KMS-11 (cell line): ENCODE data around the gene PTPRR.

Experiments used
- H2AFZ ChIP-seq: fragments of 200-600 bp; sonication (generic); 2 replicates; pipeline ENCODE4 v1.6.1; 2016; ENCODE audit warnings: antibody characterized with exemption, mixed run types, low read depth
- H3K27ac ChIP-seq: fragments of 200-600 bp; sonication (generic); 2 replicates; pipeline ENCODE4 v1.6.1; 2016; ENCODE audit warnings: mild to moderate bottlenecking, mixed run types
- H3K27me3 ChIP-seq: fragments of 200-600 bp; sonication (generic); 2 replicates; pipeline ENCODE4 v1.6.1; 2017; ENCODE audit warnings: mild to moderate bottlenecking, low read depth, mixed run types, moderate library complexity; ENCODE audit not compliant: insufficient read depth
- H3K36me3 ChIP-seq: fragments of 200-600 bp; sonication (generic); 2 replicates; pipeline ENCODE4 v1.6.1; 2017; ENCODE audit warnings: mild to moderate bottlenecking, mixed run types; ENCODE audit not compliant: insufficient read depth
- H3K4me1 ChIP-seq: fragments of 200-600 bp; sonication (generic); 2 replicates; pipeline ENCODE4 v1.6.1; 2016; ENCODE audit warnings: mild to moderate bottlenecking, low read depth, mixed run types; ENCODE audit not compliant: poor library complexity, severe bottlenecking
- H3K4me2 ChIP-seq: fragments of 200-600 bp; sonication (generic); 2 replicates; pipeline ENCODE4 v1.7.0; 2016; ENCODE audit warnings: mild to moderate bottlenecking, mixed run types
- H3K4me3 ChIP-seq: fragments of 200-600 bp; sonication (generic); IDR thresholded peaks from 2 replicates; pipeline ENCODE4 v1.6.1; 2017; ENCODE audit warnings: low read depth, low read length, mixed read lengths; ENCODE audit not compliant: insufficient read depth
- H3K79me2 ChIP-seq: fragments of 200-600 bp; sonication (generic); 2 replicates; pipeline ENCODE4 v1.6.1; 2016; ENCODE audit warnings: low read depth, mixed run types; ENCODE audit not compliant: insufficient read depth
- H3K9ac ChIP-seq: fragments of 200-600 bp; sonication (generic); 2 replicates; pipeline ENCODE4 v1.6.1; 2016; ENCODE audit warnings: mild to moderate bottlenecking, mixed run types
- H4K20me1 ChIP-seq: fragments of 200-600 bp; sonication (generic); 2 replicates; pipeline ENCODE4 v1.6.1; 2016; ENCODE audit warnings: mild to moderate bottlenecking, mixed run types; ENCODE audit not compliant: insufficient read depth
- TF ChIP-seq, protein P1 (sequence below): fragments of 200-600 bp; sonication (generic); conservative IDR thresholded peaks from 2 replicates; pipeline ENCODE4 v1.6.1; 2017; ENCODE audit warnings: low read depth, mild to moderate bottlenecking, antibody characterized with exemption, low read length, moderate library complexity, mixed read lengths

The PTPRR gene

DNA sequence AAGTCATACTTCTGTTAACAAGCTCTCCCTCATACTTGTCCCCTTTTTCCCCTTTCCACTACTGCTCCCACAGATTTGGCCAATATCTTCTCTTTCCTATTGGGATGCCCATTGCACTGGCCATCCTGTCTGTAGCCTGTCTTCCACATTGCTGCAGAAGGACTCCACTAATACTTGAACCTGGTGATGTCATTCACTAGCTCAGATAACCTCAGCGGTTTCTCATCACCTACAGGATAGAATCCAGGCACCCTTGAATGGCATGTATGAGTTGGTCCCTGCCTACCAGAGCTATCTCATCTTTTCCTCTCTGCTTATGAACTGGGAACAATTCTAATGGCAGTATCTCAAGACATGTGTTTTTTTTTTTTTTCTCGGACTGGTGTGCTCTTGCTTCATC lies 84.6 kb downstream of the PTPRR start:
- TF ChIP-seq, protein P1, sequence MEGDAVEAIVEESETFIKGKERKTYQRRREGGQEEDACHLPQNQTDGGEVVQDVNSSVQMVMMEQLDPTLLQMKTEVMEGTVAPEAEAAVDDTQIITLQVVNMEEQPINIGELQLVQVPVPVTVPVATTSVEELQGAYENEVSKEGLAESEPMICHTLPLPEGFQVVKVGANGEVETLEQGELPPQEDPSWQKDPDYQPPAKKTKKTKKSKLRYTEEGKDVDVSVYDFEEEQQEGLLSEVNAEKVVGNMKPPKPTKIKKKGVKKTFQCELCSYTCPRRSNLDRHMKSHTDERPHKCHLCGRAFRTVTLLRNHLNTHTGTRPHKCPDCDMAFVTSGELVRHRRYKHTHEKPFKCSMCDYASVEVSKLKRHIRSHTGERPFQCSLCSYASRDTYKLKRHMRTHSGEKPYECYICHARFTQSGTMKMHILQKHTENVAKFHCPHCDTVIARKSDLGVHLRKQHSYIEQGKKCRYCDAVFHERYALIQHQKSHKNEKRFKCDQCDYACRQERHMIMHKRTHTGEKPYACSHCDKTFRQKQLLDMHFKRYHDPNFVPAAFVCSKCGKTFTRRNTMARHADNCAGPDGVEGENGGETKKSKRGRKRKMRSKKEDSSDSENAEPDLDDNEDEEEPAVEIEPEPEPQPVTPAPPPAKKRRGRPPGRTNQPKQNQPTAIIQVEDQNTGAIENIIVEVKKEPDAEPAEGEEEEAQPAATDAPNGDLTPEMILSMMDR, result no peak
- no peaks in the 10 kb centered on the region for H3K36me3 ChIP-seq
- no peak overlapping the region for H3K27ac ChIP-seq
- no peak overlapping the region for H2AFZ ChIP-seq
- H3K9ac ChIP-seq, result no peak overlapping the region
- H3K4me2 ChIP-seq, result no peak overlapping the region
- no peak overlapping the region for H3K4me3 ChIP-seq
- H3K27me3 ChIP-seq, result no peaks in the 10 kb centered on the region
- H3K4me1 ChIP-seq, result peaks cover 9% of the 10 kb centered on the region
- H4K20me1 ChIP-seq, result no peaks in the 10 kb centered on the region
- no peaks in the 10 kb centered on the region for H3K79me2 ChIP-seq

DNA sequence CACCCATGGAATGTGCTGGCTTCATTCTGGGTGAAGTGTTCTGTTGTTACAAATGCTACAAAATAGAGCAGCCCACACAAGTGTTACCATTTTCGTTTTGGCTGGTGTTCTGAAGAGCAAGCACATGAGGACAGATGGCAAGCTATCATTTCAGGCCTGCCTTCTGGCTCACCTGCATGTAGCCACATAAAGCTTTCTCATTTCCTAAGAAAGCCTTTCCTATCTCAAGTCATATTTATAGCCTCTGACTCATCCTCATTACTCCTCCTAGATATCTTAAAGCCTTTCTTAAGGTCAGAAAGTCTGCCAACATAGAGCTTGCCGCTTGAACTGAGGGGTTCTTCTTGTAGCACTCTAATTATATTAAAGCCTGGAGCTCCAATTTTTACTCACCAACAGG lies 89.0 kb downstream of the PTPRR start:
- Histone ChIP-seq H3K36me3 (no peaks in the 10 kb centered on the region), H3K9ac (no peak overlapping the region), H3K27me3 (no peaks in the 10 kb centered on the region), H3K4me3 (no peak overlapping the region), H3K27ac (no peak overlapping the region), H3K4me1 (peaks cover 9% of the 10 kb centered on the region), H3K4me2 (no peak overlapping the region), H2AFZ (no peak overlapping the region; the same call in 1 of the 2 replicates), H4K20me1 (no peaks in the 10 kb centered on the region), H3K79me2 (no peaks in the 10 kb centered on the region)
- TF ChIP-seq, protein P1, result no peak

DNA sequence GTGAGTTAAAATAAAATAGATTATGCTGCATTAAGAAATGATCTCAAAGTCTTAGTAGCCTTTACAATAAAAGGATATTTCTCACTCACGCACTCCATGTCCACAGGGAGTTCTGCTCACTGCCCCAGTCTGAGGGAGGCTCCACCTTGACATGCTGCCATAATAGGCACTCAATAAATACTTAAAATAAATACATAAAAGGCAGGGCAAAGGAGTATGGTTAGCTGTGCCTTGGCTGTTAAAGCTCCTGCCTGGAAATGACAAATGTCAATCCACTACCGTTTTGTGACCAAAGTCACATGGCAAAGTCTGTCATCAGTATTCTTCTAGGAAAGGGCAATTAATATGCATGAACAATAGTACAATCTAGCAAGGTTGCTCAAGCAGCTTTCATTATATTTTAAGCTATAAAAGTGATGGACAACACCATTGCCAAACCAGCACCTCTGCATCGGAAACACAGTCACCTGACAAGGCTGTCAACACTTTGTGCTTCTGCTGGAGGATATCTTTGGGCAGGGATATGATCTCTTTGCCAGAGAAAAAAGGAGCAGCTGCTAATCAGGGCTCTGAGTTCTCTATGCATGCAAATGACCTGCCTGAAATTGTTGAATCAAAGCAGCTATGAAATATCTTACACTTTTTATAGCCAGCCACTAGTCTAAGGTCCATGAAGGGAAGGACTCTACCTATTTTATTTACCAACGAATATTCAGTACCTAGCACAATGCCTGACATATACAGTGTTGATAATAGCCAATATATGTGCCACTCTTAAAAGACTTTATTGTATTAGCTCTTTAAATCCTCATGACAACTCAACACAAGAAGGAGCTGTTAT lies 90.1 kb downstream of the PTPRR start:
- no peaks in the 10 kb centered on the region for H3K27me3 ChIP-seq
- no peak overlapping the region for H3K4me2 ChIP-seq
- no peak overlapping the region for H3K9ac ChIP-seq
- H2AFZ ChIP-seq, result no peak overlapping the region
- H3K36me3 ChIP-seq, result no peaks in the 10 kb centered on the region
- H3K4me3 ChIP-seq, result no peak overlapping the region
- no peak overlapping the region for H3K27ac ChIP-seq
- H4K20me1 ChIP-seq, result no peaks in the 10 kb centered on the region
- peaks cover 9% of the 10 kb centered on the region for H3K4me1 ChIP-seq
- no peaks in the 10 kb centered on the region for H3K79me2 ChIP-seq
- TF ChIP-seq, protein P1, result no peak

DNA sequence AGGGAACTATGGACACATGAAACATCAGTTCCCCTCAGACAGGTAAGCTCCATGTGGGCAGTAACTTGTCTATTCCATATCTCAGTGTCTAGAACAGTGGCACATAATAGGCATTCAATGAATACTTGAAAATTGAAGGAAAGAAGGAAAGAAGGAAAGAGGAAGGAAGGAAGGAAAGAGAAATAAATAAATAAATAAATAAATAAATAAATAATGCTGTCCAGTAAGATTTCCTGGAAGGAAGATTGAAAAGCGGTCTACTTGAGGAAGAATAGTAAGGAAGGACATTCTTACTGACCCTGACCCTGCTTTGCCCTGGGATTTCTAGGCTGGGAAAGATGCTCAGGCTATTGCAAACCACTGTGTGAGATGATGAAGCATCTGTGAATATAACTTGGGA lies 91.5 kb downstream of the PTPRR start:
- Histone ChIP-seq H3K4me3 (no peak overlapping the region), H3K27me3 (no peaks in the 10 kb centered on the region), H3K4me2 (no peak overlapping the region), H3K4me1 (peaks cover 9% of the 10 kb centered on the region), H3K36me3 (no peaks in the 10 kb centered on the region), H4K20me1 (no peaks in the 10 kb centered on the region), H2AFZ (no peak overlapping the region), H3K79me2 (no peaks in the 10 kb centered on the region), H3K27ac (no peak overlapping the region), H3K9ac (no peak overlapping the region)
- TF ChIP-seq, protein P1, result no peak
